ENCODE measurements around the gene ANKRD45. TPM values are rescaled to one million over a fixed set of nuclear protein-coding genes. Genes with fewer than 3 reads are reported as not detected.
A peak's percentile ranks its signal among the peaks of the same experiment; 100 is the strongest.

The ANKRD45 gene
- total RNA-seq (10 to 100 TPM in 1 of 2 donors, 1 to 10 TPM in 1; 7.6 to 10.5 TPM), polyA plus RNA-seq (1 to 10 TPM; 2.3 to 3.8 TPM)
- long read RNA-seq, donor 1, partial matches to known transcripts = 0 of 1 reads
- long read RNA-seq, donor 1, other reads (novel, unspliced or antisense) = 0 of 1 reads
- long read RNA-seq, donor 2 = 0 reads
- long read RNA-seq, donor 3, partial matches to known transcripts = 0 of 2 reads
- long read RNA-seq, donor 3, other reads (novel, unspliced or antisense) = 0 of 2 reads
- long read RNA-seq, donor 4 = 0 reads
- long read RNA-seq, donor 5, partial matches to known transcripts = 0 of 2 reads
- long read RNA-seq, donor 5, other reads (novel, unspliced or antisense) = 0 of 2 reads

- ATAC-seq (ENCODE audit: insufficient read depth, low FRiP score) (peak; percentile 56), DNase-seq (peak; percentile 81 to 88 (median 86))
- Histone ChIP-seq H3K27ac (ENCODE audit: low read depth in 1 of 2, low read length in 1 of 2) (no peak within 1 kb of the TSS), H3K4me1 (ENCODE audit: control insufficient read depth in 5 of 5, insufficient read depth in 5 of 5, low read length in 5 of 5) (no peaks in the 10 kb centered on the region), H3K4me3 (no peak within 1 kb of the TSS), H3K9me3 (ENCODE audit: control insufficient read depth in 4 of 4, insufficient read depth in 3 of 4, low read length in 3 of 4) (no peaks in the 10 kb centered on the region), H3K9ac (ENCODE audit: insufficient read depth in 1 of 2, low read length in 2 of 2) (peak within 1 kb of the TSS in 1 of 2 donors; percentile 61), H3K36me3 (ENCODE audit: control insufficient read depth in 4 of 4, insufficient read depth in 4 of 4, low read length in 4 of 4) (no peaks in the 10 kb centered on the region), H3K27me3 (ENCODE audit: control insufficient read depth in 3 of 3, insufficient read depth in 3 of 3, low read length in 2 of 3) (peaks cover 0 to 7% (median 0%) of the 10 kb centered on the region in 3 donors)
- 2 to 4% methylated on average over 33 of the region's 33 CpGs for WGBS, 2 donors
- TF ChIP-seq CTCF (IDR thresholded peaks at IDR 0.05; ENCODE audit: control extremely low read depth, extremely low read depth) = no peak
Observed at GRCh38 chr1:173669491-173669941, at the start of gene ANKRD45. Gene ANKRD45, minus strand, starts transcription at chr1:173669851. Its CDS starts 10,433 bp downstream, at chr1:173659418.

GRCh38 chr1:173717238-173717637 is 47.6 kb upstream of the ANKRD45 start:
- DNase-seq (peak in 1 of 3 donors; percentile 5), ATAC-seq (ENCODE audit: insufficient read depth, low FRiP score) (no peak)
- Histone ChIP-seq H3K4me1 (ENCODE audit: control insufficient read depth in 5 of 5, insufficient read depth in 5 of 5, low read length in 5 of 5) (peaks cover 0 to 7% (median 4%) of the 10 kb centered on the region in 5 donors), H3K27ac (ENCODE audit: low read depth in 1 of 2, low read length in 1 of 2) (no peak overlapping the region), H3K36me3 (ENCODE audit: control insufficient read depth in 4 of 4, insufficient read depth in 4 of 4, low read length in 4 of 4) (peaks cover 0 to 8% (median 1%) of the 10 kb centered on the region in 4 donors), H3K9me3 (ENCODE audit: control insufficient read depth in 4 of 4, insufficient read depth in 3 of 4, low read length in 3 of 4) (no peaks in the 10 kb centered on the region), H3K9ac (ENCODE audit: insufficient read depth in 1 of 2, low read length in 2 of 2) (no peak overlapping the region), H3K27me3 (ENCODE audit: control insufficient read depth in 3 of 3, insufficient read depth in 3 of 3, low read length in 2 of 3) (peaks cover 0 to 3% (median 0%) of the 10 kb centered on the region in 3 donors), H3K4me3 (no peak overlapping the region)
- no peak for TF ChIP-seq CTCF (IDR thresholded peaks at IDR 0.05; ENCODE audit: control extremely low read depth, extremely low read depth)
- WGBS, 2 donors = 69 to 83% methylated on average over 2 of the region's 2 CpGs

GRCh38 chr1:173715538-173715844 is 45.8 kb upstream of the ANKRD45 start:
- DNase-seq (no peak), ATAC-seq (ENCODE audit: insufficient read depth, low FRiP score) (no peak)
- no peak for TF ChIP-seq CTCF (IDR thresholded peaks at IDR 0.05; ENCODE audit: control extremely low read depth, extremely low read depth)
- Histone ChIP-seq H3K4me1 (ENCODE audit: control insufficient read depth in 5 of 5, insufficient read depth in 5 of 5, low read length in 5 of 5) (peaks cover 0 to 7% (median 4%) of the 10 kb centered on the region in 5 donors), H3K27me3 (ENCODE audit: control insufficient read depth in 3 of 3, insufficient read depth in 3 of 3, low read length in 2 of 3) (peaks cover 0 to 7% (median 0%) of the 10 kb centered on the region in 3 donors), H3K27ac (ENCODE audit: low read depth in 1 of 2, low read length in 1 of 2) (peak overlapping the region; percentile 91 to 98), H3K9me3 (ENCODE audit: control insufficient read depth in 4 of 4, insufficient read depth in 3 of 4, low read length in 3 of 4) (no peaks in the 10 kb centered on the region), H3K36me3 (ENCODE audit: control insufficient read depth in 4 of 4, insufficient read depth in 4 of 4, low read length in 4 of 4) (peaks cover 0 to 7% (median under 1%) of the 10 kb centered on the region in 4 donors), H3K4me3 (peak overlapping the region; percentile 91), H3K9ac (ENCODE audit: insufficient read depth in 1 of 2, low read length in 2 of 2) (peak overlapping the region; percentile 85 to 98)
- 0 to 1% methylated on average over 8 of the region's 8 CpGs for WGBS, 2 donors
